Lung (tissue), 12 donors: Measurements from ENCODE around the gene SOD2. TPM values are rescaled to one million over a fixed set of nuclear protein-coding genes. Genes with fewer than 3 reads are reported as not detected.
"Not testable (repeated sequence)": the region's sequence is repeated elsewhere in the genome, so short reads cannot be mapped to it uniquely, and the experiment has no call there.

Experiments
- ATAC-seq: fragments of 200-7000 bp; cut with Tn5 transposase; one replicate; pipeline ENCODE4 v1.9.1; 2020; ENCODE audit warnings: moderate number of reproducible peaks; ENCODE audit not compliant: insufficient read depth, low FRiP score
- DNase-seq, 3 donors: peaks; one replicate each; pipeline ENCODE4 v3.0.0-alpha.2; 2013 to 2017
- H3K27ac ChIP-seq, 2 donors: one replicate each; pipeline ENCODE4 v1.5.1; 2013; ENCODE audit warnings: mild to moderate bottlenecking in 2 of 2, moderate library complexity in 2 of 2, control low read depth in 1 of 2, inconsistent platforms in 1 of 2, low read depth in 1 of 2, low read length in 1 of 2
- H3K27me3 ChIP-seq, 3 donors: one replicate each; pipeline ENCODE4 v1.5.1; 2013; ENCODE audit warnings: low read length in 2 of 3; ENCODE audit not compliant: control insufficient read depth in 3 of 3, insufficient read depth in 3 of 3
- H3K36me3 ChIP-seq, 4 donors: one replicate each; pipeline ENCODE4 v1.5.1; 2013; ENCODE audit warnings: low read length in 4 of 4, mild to moderate bottlenecking in 1 of 4, moderate library complexity in 1 of 4; ENCODE audit not compliant: control insufficient read depth in 4 of 4, insufficient read depth in 4 of 4
- H3K4me1 ChIP-seq, 5 donors: one replicate each; pipeline ENCODE4 v1.5.1; 2013; ENCODE audit warnings: low read length in 5 of 5, mild to moderate bottlenecking in 2 of 5, moderate library complexity in 1 of 5; ENCODE audit not compliant: control insufficient read depth in 5 of 5, insufficient read depth in 5 of 5
- H3K4me3 ChIP-seq: one replicate; pipeline ENCODE4 v1.5.1; 2013; ENCODE audit warnings: mild to moderate bottlenecking, control low read depth, moderate library complexity
- H3K9ac ChIP-seq, 2 donors: one replicate each; pipeline ENCODE4 v1.5.1; 2013; ENCODE audit warnings: low read length in 2 of 2, control low read depth in 1 of 2; ENCODE audit not compliant: insufficient read depth in 1 of 2
- H3K9me3 ChIP-seq, 4 donors: one replicate each; pipeline ENCODE4 v1.5.1; 2013; ENCODE audit warnings: low read length in 3 of 4, mild to moderate bottlenecking in 1 of 4, moderate library complexity in 1 of 4; ENCODE audit not compliant: control insufficient read depth in 4 of 4, insufficient read depth in 3 of 4
- WGBS, 2 donors: extraction: QIAGEN DNeasy Blood & Tissue Kit; methylation state at CpG; one replicate each; pipeline ENCODE4 v1.1.7; 2013; 5-methylcytosine and 5-hydroxymethylcytosine counted together
- polyA plus RNA-seq, 2 donors: library from polyadenylated mRNA; stranded (reverse); fragments of 200-250 nt; gene quantifications; one replicate each; pipeline ENCODE4 v1.2.1, GENCODE V29; 2013
- total RNA-seq, 2 donors: library from RNA; depleted of rRNA in 1 of 2; stranded (reverse); fragments of >200 nt in 1 of 2; gene quantifications; one replicate each; pipeline ENCODE4 v1.2.1, GENCODE V29; 2014 to 2021
- TF ChIP-seq, protein P1 (sequence below): IDR thresholded peaks from 2 replicates; pipeline ENCODE4 v1.5.1; 2012; ENCODE audit warnings: mild to moderate bottlenecking; ENCODE audit errors: control extremely low read depth, extremely low read depth
- donor health status: control.
- donor health status: control.
- donor health status: Bipolar disorder and iron deficiency.
- donor health status: healthy.
- donor health status: DM: yes; HTN: yes; CAD: no.

The SOD2 gene
- total and polyA plus RNA-seq, 4 donors, result 219 to 3,918 (median 802) TPM

DNA sequence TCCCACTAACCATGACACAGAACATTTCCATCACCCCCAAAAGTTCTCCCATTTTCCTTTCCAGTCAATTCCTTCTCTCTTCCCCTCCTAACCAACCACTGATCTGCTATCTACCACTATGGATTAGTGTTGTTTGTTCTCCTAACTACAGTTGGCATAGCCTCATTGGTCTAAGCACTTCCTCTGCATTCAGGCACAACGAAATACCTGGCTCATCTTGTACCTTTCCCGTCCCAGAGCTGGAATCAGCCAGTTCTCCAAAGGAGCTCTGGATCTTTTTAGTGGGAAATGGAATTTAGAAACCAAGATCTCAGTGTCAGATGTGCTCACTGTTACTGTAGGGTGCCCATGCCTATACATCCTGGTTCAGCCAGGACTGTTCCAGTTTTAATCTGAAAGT lies 30.2 kb upstream of the SOD2 start:
- Histone ChIP-seq H3K9ac (no peak overlapping the region), H3K27ac (no peak overlapping the region), H3K36me3 (peaks cover 0 to 6% (median 0%) of the 10 kb centered on the region in 4 donors), H3K9me3 (no peaks in the 10 kb centered on the region), H3K4me3 (no peak overlapping the region), H3K27me3 (no peaks in the 10 kb centered on the region), H3K4me1 (peaks cover 0 to 9% (median 2%) of the 10 kb centered on the region in 5 donors)
- WGBS, 2 donors, result 94 to 96% methylated on average over 2 of the region's 2 CpGs
- no peak for ATAC-seq
- TF ChIP-seq, protein P1, sequence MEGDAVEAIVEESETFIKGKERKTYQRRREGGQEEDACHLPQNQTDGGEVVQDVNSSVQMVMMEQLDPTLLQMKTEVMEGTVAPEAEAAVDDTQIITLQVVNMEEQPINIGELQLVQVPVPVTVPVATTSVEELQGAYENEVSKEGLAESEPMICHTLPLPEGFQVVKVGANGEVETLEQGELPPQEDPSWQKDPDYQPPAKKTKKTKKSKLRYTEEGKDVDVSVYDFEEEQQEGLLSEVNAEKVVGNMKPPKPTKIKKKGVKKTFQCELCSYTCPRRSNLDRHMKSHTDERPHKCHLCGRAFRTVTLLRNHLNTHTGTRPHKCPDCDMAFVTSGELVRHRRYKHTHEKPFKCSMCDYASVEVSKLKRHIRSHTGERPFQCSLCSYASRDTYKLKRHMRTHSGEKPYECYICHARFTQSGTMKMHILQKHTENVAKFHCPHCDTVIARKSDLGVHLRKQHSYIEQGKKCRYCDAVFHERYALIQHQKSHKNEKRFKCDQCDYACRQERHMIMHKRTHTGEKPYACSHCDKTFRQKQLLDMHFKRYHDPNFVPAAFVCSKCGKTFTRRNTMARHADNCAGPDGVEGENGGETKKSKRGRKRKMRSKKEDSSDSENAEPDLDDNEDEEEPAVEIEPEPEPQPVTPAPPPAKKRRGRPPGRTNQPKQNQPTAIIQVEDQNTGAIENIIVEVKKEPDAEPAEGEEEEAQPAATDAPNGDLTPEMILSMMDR, result no peak
- no peak for DNase-seq

- H3K9ac ChIP-seq, result no peak overlapping the region
- peaks cover 0 to 9% (median 2%) of the 10 kb centered on the region in 5 donors for H3K4me1 ChIP-seq
- no peak for ATAC-seq
- H3K4me3 ChIP-seq, result no peak overlapping the region
- no peak overlapping the region for H3K27ac ChIP-seq
- no peaks in the 10 kb centered on the region for H3K27me3 ChIP-seq
- no peaks in the 10 kb centered on the region for H3K9me3 ChIP-seq
- no peak for DNase-seq
- TF ChIP-seq, protein P1, result no peak
- peaks cover 0 to 3% (median 0%) of the 10 kb centered on the region in 4 donors for H3K36me3 ChIP-seq
Measured at GRCh38 chr6:159722655-159723054, 29.6 kb upstream of the SOD2 start.

DNA sequence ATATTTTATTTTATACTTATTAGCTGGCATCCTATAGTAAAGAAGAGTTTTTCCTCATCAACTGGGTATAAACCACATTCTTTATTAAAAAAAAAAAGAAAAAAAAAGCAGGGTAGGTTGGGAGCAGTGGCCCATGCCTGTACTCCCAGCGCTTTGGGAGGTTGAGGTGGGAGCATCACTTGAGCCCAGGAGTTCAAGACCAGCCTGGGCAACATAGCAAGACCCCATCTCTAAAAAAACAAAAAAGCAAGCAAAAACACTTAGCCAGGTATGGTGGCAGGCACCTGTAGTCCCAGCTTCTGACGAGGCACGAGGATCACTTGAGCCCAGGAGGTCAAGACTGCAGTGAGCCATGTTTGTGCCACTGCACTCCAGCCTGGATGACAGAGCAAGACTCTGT lies 28.9 kb upstream of the SOD2 start:
- H3K9ac ChIP-seq, H3K27ac ChIP-seq, H3K9me3 ChIP-seq, ATAC-seq, H3K36me3 ChIP-seq, DNase-seq, H3K4me1 ChIP-seq, H3K4me3 ChIP-seq, H3K27me3 ChIP-seq: not testable (repeated sequence)
- 97 to 98% methylated on average over 3 of the region's 3 CpGs for WGBS, 2 donors

DNA sequence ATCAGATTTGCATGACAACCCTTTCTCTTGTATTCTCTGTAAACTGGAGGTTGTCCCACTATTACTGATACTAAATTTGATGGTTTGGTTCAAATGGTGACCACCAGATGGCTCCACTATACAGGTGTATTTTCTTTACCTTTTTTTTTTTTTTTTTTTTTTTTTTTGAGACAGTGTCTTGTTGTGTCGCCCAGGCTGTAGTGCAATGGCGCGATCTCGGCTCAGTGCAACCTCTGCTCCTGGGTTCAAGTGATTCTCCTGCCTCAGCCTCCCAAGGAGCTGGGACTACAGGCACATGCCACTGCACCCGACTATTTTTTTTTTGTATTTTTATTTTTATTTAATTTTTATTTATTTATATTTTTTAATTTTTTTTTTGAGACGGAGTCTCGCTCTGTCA lies 27.7 kb upstream of the SOD2 start:
- no peaks in the 10 kb centered on the region for H3K36me3 ChIP-seq
- TF ChIP-seq, protein P1, result no peak
- WGBS, 2 donors, result 76 to 87% methylated on average over 7 of the region's 7 CpGs
- no peak overlapping the region for H3K27ac ChIP-seq
- peaks cover 0 to 15% (median under 1%) of the 10 kb centered on the region in 5 donors for H3K4me1 ChIP-seq
- DNase-seq, result peak in 2 of 3 donors; percentile 33 to 35
- H3K4me3 ChIP-seq, result no peak overlapping the region
- H3K9me3 ChIP-seq, result no peaks in the 10 kb centered on the region
- ATAC-seq, result no peak
- H3K27me3 ChIP-seq, result no peaks in the 10 kb centered on the region
- H3K9ac ChIP-seq, result no peak overlapping the region
